HG02642 (cell line): ENCODE measurements around the gene FGF11.
"Not testable (repeated sequence)": the region's sequence is repeated elsewhere in the genome, so short reads cannot be mapped to it uniquely, and the experiment has no call there.

ENCODE experiments used
- ATAC-seq: cut with Tn5 transposase; IDR thresholded peaks from one replicate; pipeline ENCODE4 v1.9.1; 2021; ENCODE audit warnings: mild to moderate bottlenecking; ENCODE audit not compliant: unreplicated experiment, poor library complexity

The FGF11 gene

DNA sequence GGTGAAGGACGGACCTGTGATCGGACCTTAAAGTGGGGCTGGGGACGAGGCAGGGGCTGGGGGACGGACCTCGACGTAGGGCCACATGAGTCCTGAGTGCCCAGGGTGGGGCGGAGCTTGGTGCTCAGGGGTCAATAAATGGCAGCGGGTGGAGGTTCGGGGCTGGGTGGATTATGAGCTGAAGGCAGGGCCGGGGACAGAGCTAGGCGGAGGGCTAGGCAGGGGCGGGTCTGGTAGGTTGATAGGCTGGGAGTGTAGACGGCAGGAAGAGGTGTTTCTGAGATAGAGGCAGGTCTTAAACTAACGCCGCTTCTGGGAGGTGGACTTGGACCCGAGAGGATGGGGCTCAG lies 6.3 kb downstream of the FGF11 start:
- no peak for ATAC-seq

DNA sequence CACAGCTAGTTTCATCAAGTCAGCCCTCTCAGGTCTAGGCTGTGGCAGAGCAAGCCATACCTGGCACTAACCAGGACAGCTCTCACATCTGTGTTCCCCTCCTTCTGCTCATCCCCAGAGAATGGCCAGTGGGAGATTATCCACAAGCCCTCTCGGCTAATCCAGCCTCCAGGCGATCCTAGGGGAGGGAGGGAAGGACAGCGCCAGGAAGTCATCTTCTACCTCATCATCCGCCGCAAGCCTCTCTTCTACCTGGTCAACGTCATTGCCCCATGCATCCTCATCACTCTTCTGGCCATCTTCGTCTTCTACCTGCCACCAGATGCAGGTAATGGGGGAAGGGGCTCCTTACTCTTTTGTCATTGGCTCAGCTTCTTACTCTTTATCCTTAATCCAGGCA lies 9.1 kb downstream of the FGF11 start:
- no peak for ATAC-seq

DNA sequence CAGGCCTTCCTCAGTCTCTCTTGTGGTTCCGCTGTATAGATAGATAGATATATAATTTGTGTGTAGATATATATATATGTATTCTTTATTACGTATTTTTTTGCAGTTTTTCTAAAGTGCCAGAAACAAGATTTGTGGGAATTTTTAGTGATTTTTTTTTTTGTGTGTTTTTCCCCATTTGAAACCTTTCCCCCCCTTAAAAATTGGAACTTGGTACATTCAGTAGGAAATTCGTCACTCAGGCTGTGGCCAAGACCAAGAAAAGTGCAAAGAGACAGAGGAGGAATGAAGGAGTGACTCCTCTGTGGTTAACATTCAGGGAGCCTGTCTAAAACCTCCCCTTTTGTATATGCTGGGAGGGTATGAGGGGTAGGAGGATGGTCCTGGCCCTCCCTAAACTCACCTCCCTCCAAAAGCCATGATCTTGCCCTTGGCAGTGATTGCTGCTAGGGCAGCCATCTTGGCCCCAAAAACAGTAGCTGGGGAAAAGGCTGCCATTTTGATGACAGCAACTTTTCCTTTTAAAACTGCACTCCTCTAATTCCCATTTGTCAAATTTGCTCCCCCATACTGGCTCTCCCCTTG lies 20.7 kb downstream of the FGF11 start:
- ATAC-seq = no peak

DNA sequence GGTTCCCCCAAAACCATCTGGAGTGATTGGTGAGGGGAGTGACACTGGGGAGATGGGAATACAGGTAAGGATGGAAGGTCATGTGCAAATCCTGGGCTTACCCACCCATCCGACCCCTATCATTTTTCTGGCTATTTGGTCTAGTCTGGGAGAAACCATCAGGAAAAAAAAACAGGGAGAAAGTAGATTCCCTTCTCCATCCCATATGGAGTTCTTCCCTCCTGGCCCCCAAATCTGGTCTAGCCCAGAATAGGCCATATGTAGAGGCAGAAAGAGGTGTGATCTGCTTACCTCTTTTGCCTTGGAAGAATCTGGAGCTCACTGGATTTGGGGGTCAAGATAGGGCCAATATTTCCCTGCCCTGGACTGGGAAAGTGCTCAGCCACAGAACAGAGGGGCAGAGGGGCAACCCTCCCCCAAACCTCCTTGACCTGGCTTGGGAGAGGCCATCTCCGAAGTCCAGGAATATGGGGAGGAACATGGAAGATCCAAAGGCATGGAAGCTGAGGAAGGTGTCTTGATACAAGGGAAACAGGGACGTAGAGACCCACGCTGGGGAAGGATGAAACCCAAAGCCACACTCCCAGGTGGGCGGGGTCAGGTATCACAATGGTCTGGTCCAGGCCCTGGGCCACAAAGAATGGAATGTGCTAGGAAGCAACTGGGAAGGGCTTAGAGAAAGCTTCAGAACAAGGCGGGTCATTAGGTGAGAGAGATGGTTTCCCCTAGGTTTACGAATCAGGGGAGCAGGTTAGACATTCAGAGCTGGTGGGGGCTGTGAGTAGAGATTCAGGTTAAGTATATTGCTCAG lies 21.7 kb downstream of the FGF11 start:
- no peak for ATAC-seq

DNA sequence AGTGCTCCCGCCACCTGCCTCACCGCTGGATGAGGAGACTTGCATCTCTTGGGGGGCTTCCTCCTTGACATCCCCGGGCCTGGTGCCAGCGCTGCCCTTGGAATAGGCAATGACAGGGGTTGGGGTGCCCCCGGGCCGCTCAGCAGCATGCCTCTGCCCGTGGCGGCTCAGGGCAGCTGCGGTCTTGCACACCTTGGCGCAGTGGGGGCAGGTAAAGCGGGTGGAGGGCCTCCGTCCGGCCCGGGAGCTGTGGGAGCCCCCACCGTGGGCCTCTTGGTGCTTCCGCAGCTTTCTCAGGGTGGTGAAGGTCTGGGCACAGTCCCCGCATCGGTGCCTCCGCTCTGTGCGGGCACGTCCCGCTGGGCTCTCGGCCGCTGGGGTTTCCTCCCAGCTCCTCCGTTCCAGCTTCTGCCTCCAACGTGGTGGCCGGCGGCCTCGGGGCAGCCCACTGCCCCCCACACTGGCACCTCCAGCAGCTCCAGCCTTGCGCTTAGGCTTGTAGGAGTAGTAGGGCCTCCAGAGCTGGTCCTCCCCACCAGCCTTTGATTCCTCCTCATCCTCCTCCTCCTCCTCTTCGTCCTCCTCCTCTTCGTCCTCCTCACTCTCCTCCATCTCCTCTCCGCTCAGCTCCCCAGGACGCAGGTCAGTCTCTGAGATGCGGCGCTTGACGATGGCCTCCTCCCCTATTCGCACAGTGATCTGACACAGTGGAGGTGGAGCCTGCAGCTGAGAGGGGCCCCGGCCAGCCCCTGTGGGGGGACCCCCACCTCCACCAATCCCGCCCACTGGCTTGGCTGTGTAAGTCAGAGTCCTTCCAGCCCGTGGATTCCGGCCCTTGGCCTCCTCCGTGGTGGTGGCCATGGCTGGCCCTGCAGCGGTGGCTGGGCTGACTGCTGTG lies 23.4 kb downstream of the FGF11 start:
- no peak for ATAC-seq

DNA sequence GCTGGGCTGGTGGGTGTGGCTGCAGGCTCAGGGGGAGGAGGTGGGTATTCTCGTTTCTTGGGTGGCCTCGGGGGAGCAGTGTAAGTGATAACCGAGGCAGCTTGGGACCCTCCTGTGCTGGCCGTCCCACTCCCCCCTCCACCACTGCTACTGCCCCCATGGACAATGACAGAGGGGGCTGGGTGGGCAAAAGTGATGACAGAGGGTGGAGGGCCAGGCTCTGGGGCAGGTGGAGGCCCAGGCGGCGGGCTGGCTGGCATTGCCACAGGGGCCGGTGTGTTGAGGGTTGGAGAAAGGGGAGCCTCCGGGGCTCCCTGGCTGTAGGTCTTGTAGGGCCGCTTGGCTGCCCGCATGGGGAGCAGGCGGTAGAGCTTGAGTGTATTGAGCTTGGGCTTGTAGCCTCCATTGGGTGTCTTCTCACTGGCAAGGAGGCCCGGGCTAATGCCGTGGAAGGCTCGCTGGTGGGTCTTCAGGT lies 24.1 kb downstream of the FGF11 start:
- no peak for ATAC-seq

DNA sequence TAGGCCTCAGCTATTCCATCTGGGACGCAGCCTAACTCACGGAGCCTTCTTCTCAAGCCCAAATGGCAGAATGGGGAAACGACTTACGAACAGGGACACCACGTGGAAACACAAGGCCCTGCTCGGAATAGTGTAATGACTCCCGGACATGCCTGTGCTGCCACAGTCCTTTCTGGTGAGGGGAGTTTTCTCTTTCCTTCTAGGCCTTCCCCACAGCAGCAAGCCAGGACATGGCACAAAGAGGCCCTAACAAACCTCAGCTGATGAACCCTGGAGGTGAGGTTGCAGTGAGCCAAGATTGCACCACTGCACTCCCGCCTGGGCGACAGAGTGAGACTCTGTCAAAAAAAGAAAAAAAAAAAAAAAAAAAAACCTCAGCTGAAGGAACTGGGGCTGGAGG lies 24.8 kb downstream of the FGF11 start:
- no peak for ATAC-seq

DNA sequence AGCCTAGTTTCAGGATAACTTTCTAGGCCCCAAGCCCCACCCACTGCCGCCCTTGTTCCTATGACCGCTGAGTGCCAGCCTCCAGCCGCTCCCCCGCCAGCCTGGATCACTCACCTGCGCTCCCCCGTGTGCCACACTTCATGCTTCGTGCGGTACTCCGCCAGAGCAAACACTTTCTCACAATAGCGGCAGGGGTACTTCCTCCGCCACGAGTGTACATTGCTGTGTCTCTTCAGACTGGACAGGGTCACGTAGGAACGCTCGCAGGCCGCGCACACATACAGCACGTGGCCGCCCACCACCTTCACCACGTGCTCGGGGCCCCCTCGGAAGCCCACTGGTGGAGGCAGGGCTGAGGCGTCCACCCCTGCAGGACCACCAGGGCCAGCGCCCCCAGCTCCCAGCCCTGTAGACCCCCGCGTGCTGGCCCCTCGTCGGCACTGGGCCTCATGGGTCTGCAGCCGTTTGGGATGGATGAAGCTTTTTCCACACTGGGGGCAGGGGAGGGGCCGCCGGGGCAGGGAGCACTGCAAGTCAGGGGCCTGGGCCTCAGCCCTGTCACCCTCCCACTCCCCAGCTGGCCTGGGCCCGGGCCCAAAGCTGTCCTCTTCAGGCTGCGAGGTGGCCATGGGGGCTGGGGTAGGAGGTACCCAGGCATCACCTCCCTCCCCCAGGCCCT lies 26.4 kb downstream of the FGF11 start:
- ATAC-seq = no peak

DNA sequence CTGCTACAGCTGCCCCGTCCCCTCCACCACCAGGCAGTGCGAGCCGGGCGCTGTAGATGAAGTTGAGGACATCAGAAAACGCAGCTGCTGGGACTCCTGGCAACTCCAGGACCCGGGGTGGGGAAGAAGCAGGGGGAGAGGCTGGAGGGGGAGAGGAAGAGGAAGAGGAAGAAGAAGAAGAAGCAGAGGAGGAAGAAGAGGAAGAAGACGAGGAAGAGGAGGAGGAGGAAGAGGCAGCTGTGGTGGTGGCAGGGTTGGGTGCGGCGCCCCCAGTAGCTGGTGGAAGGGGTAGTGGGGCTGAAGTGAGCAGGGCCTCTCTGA lies 27.0 kb downstream of the FGF11 start:
- no peak for ATAC-seq

DNA sequence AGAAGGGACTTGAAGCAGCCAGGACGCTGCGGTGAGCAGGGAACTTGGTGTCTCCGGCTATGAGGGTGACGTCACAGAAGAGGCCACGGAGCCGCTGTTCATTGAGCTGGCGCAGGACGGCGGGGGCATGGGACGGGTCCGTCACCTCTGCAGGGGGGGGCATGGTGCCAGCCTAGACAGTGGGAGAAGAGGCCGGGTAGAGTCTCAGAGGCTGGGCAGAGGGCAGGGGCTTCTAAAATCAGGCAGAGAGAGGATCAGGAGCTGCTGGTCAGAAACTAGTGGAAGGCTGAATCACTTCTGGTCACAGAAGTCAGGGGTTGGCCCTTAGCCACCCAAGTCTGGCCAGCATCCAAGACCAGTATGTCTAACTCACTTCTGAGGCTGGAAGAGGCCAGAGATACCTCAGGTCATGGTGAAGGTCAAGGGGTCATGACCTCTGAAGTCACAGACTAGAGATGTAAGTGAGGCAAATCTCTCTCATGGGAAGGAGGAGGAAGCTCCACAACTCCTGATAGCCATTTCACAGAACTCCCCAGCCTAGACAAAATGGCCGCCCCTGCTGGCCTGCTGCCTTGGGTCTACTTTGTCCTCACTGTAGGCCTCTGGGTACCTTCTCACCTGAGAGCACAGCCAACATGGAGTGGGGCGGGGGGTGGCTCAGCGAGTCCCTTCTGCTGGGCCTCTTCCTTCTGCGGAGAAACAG lies 27.5 kb downstream of the FGF11 start:
- no peak for ATAC-seq

DNA sequence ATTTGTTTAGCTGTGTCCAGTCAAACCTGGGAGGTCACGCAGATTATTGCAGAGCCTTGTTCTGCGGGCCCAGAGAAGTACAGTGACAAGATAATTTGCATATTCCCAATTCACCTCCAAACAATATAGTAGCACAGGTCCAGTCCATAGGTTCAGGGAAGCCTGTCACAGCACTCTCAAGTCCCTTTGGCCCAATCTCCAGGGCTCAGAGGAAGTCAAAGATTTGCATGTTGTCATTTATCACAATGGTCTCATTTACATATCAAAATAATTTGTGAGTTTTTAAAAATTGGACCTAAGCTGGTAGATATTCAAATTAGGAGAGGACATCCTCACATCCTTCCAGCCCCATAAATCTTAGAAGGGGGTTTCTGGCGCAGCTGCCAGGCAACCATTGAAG lies 28.2 kb downstream of the FGF11 start:
- ATAC-seq = no peak

DNA sequence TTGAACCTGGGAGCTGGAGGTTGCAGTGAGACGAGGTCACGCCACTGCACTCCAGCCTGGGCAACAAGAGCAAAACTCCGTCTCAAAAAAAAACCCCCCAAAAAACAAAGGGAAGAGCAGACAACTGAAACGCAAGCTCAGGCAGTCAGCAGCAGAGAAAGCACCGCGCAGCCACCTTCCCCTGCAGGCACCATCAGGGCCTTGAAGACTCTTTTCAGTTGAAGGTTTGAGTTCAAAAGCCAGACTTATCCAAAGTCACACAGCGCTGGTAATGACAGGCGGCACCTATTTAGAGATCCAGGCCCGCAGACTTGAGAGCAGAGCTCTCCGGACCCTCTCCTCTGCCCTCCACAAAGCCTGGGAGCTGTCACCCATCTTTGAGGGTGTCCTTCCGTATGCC lies 29.0 kb downstream of the FGF11 start:
- no peak for ATAC-seq

DNA sequence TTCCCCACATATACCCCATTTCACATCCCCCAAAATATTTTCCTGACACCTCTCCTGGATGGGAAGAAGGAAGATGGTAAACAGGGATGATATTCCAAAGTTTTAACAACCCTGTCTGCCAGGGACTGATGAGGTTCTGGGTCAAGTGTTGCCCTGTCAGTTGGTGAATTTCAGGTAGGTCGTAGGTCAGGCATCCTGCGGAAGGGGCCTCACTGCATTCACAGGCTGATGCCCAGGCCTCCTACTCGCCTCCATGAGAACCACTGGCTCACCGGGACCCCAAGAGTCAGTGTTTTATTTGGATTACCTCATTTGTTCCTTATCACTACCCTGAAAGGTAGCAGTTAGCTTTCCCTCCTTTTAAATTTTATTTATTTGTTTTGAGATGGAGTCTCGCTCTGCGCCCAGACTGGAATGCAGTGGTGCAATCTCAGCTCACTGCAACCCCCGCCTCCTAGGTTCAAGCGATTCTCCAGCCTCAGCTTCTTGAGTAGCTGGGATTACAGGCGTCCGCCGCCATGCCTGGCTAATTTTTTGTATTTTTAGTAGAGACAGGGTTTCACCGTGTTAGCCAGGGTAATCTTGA lies 29.6 kb downstream of the FGF11 start:
- ATAC-seq = no peak

DNA sequence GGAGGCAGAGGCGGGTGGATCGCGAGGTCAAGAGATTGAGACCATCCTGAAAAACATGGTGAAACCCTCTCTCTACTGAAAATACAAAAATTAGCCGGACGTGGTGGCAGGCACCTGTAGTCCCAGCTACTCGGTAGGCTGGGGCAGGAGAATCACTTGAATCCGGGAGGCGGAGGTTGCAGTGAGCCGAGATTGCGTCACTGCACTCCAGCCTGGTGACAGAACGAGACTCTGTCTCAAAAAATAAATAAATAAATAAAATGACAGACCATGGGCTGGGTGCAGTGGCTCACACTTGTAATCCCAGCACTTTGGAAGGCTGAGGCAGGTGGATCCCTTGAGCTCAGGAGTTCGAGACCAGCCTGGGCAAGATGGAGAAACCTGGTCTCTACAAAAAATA lies 30.5 kb downstream of the FGF11 start:
- ATAC-seq = not testable (repeated sequence)

DNA sequence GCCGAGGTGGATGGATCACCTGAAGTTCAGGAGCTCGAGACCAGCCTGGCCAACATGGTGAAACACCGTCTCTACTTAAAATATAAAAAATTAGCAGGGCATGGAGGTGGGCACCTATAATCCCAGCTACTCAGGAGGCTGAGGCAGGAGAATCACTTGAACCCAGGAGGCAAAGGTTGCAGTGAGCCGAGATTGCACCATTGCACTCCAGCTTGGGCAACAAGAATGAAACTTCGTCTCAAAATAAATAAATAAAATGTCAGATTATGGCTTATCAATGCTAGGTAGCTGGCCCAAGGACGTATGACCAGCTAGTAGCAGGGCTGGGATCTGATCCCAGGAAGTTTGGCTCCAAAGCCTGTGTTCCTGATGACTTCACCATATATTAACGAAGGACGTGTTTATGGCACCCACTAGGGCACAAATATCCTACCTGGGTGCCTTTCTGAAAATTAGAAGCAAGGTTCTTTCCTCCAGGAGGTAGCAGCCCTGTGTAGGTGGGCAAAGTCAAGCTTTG lies 31.2 kb downstream of the FGF11 start:
- ATAC-seq = not testable (repeated sequence)

DNA sequence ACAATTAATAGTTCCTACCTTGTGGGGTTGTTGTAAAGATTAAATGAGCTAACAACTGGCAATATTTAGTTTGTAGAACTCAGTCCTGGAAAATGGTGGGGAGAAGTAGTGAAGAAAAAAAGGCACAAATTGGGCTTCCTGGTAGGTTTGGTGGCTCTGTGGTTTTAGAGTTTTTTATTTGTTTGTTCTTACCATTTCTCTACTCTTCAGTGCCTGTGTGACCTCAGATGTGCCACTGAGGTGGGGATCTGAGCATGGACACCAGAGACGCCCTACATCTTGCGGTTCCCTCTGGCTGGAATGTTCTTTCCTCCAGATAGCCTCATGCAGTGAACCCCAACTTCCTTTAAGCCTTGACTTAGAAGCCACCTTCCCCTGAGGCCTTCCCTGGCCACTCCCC lies 32.4 kb downstream of the FGF11 start:
- ATAC-seq = no peak

DNA sequence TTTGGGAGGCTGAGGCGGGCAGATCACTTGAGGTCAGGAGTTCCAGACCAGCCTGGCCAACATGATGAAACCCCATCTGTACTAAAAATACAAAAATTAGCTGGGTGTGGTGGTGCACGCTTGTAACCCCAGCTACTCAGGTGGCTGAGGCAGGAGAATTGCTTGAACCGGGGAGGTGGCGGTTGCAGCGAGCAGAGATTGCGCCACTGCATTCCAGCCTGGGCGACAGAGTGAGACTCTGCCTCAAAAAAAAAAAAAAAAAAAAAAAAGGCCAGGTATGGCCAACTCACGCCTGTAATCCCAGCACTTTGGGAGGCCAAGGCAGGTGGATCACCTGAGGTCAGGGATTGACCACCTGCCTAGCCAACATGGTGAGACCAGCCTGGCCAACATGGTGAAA lies 35.5 kb downstream of the FGF11 start:
- not testable (repeated sequence) for ATAC-seq

DNA sequence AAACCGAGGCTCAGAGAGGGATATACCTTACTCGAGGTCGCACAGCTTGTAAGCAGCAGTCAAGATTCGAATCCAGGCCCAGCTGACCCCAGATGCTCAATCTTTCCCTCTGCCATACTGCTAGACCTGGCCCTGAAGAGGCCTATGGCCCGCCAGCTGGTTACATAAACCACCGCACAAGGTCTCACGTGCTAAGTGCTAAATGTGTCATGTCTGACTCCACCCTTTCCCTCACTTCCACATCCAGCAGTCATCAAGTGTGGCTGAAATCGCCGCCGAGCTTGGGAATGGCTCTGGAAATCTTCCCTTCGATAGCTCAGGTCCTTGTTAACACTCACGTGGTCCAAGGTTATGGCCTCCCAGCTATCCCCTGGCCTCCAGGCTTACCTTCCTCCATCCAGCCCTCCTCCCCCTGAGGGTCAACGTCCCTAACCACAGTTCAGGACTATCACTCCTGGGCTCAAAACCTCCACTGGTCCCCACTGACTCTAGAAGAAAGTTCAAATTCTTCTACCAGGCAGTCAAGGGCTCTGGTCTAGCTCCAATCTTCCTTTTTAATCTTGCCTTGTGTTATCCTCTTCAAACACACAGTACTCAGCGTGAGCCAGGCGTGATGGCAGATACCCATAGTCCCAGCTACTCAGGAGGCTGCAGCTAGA lies 36.6 kb downstream of the FGF11 start:
- no peak for ATAC-seq

DNA sequence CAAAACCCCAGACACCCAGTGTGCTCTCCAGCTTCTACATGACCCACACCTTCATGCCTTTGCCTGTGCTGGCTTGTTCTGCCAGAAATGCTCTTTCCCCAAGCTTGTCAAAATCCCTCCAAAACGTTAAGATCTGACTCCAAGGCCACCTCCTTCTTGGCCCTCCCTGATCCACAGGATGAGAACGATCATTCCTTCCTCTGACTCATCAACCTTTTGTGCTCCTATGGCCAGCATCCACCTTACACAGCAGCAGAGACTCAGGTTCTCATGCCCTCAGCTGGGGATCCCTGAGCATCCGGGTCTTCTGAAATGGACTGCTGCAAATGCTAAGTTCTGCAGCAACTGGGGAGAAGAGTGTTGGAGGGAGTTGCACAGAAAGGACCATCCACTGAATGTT lies 37.2 kb downstream of the FGF11 start:
- no peak for ATAC-seq
